HCT116 (cell line): ENCODE results near the gene DNAH7.

ENCODE experiments used
- EGR1 ChIP-seq: IDR thresholded peaks from 2 replicates; pipeline ENCODE4 v1.6.1; 2012; ENCODE audit warnings: low read depth
- ELF1 ChIP-seq: IDR thresholded peaks from 2 replicates; pipeline ENCODE4 v1.6.1; 2012; ENCODE audit warnings: low read depth, borderline replicate concordance
- EZH2 ChIP-seq: fragments of 200-600 bp; sonication (generic); IDR thresholded peaks from 2 replicates; pipeline ENCODE4 v1.6.1; 2017; ENCODE audit warnings: antibody characterized with exemption, mixed run types
- FOSL1 ChIP-seq: IDR thresholded peaks from 2 replicates; pipeline ENCODE4 v1.6.1; 2012; ENCODE audit warnings: low read depth
- JUND ChIP-seq: IDR thresholded peaks from 2 replicates; pipeline ENCODE4 v1.6.1; 2012
- POLR2AphosphoS5 ChIP-seq: IDR thresholded peaks from 2 replicates; pipeline ENCODE4 v1.6.1; 2011; ENCODE audit warnings: mild to moderate bottlenecking, low read depth, low read length, moderate library complexity
- SIN3A ChIP-seq: IDR thresholded peaks from 2 replicates; pipeline ENCODE4 v1.6.1; 2012; ENCODE audit warnings: low read depth
- SP1 ChIP-seq: IDR thresholded peaks from 2 replicates; pipeline ENCODE4 v1.6.1; 2012; ENCODE audit warnings: low read depth
- YY1 ChIP-seq: IDR thresholded peaks from 2 replicates; pipeline ENCODE4 v1.6.1; 2011; ENCODE audit warnings: low read length, low read depth, moderate library complexity, mild to moderate bottlenecking; ENCODE audit not compliant: insufficient replicate concordance; ENCODE audit errors: extremely low read depth
- ZNF274 ChIP-seq: fragments of 200-500 bp; sonication (Bioruptor generic); IDR thresholded peaks from 2 replicates; pipeline ENCODE4 v1.6.1; 2014; ENCODE audit warnings: mild to moderate bottlenecking, low read depth, low read length, inconsistent platforms
- TF ChIP-seq, protein P1 (sequence below): IDR thresholded peaks from 2 replicates; pipeline ENCODE4 v1.6.1; 2012; ENCODE audit warnings: low read depth
- TF ChIP-seq, protein P2 (sequence below), 3 experiments: fragments of 200-600 bp in 1 of 3; sonication (generic) in 1 of 3; IDR thresholded peaks in 2 of 3; conservative IDR thresholded peaks in 1 of 3; 2 replicates each; pipeline ENCODE4 v1.5.1; 2012 to 2017; ENCODE audit warnings: low read depth in 2 of 3, low read length in 2 of 3, antibody characterized with exemption in 1 of 3, borderline replicate concordance in 1 of 3, control low read depth in 1 of 3, mild to moderate bottlenecking in 1 of 3, mixed read lengths in 1 of 3, mixed run types in 1 of 3, moderate library complexity in 1 of 3; ENCODE audit not compliant: insufficient read depth in 1 of 3
- TF ChIP-seq, protein P3 (sequence below): IDR thresholded peaks from 2 replicates; pipeline ENCODE4 v1.6.1; 2012
- TF ChIP-seq, protein P4 (sequence below): IDR thresholded peaks from 2 replicates; pipeline ENCODE4 v1.6.1; 2011; ENCODE audit warnings: mild to moderate bottlenecking, low read length, moderate library complexity; ENCODE audit not compliant: insufficient replicate concordance; ENCODE audit errors: extremely low read depth

DNA sequence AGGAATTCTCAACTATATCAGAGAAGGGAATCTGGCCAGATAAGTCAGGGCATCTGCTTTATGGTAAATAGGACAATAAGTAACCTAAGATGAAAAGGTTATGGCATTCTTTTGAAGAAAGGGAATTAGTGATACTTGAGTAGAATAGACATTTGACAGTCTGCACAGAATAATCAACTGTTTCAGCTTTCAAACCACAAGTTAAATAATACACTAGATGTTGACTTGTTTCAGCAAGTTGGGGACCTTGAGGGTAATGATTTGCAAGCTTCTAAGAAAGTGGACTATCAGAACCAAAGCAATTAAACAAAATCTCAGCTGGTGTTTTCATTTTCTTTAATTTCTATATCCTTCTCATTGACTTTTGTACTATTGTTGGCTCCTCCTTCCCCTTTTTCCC lies 357.2 kb downstream of the DNAH7 start:
- TF ChIP-seq ZNF274 = no peak
- TF ChIP-seq SP1 = no peak
- no peak for TF ChIP-seq EGR1
- TF ChIP-seq, protein P1, sequence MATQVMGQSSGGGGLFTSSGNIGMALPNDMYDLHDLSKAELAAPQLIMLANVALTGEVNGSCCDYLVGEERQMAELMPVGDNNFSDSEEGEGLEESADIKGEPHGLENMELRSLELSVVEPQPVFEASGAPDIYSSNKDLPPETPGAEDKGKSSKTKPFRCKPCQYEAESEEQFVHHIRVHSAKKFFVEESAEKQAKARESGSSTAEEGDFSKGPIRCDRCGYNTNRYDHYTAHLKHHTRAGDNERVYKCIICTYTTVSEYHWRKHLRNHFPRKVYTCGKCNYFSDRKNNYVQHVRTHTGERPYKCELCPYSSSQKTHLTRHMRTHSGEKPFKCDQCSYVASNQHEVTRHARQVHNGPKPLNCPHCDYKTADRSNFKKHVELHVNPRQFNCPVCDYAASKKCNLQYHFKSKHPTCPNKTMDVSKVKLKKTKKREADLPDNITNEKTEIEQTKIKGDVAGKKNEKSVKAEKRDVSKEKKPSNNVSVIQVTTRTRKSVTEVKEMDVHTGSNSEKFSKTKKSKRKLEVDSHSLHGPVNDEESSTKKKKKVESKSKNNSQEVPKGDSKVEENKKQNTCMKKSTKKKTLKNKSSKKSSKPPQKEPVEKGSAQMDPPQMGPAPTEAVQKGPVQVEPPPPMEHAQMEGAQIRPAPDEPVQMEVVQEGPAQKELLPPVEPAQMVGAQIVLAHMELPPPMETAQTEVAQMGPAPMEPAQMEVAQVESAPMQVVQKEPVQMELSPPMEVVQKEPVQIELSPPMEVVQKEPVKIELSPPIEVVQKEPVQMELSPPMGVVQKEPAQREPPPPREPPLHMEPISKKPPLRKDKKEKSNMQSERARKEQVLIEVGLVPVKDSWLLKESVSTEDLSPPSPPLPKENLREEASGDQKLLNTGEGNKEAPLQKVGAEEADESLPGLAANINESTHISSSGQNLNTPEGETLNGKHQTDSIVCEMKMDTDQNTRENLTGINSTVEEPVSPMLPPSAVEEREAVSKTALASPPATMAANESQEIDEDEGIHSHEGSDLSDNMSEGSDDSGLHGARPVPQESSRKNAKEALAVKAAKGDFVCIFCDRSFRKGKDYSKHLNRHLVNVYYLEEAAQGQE = no peak
- no peak for TF ChIP-seq POLR2AphosphoS5
- TF ChIP-seq, protein P2, sequence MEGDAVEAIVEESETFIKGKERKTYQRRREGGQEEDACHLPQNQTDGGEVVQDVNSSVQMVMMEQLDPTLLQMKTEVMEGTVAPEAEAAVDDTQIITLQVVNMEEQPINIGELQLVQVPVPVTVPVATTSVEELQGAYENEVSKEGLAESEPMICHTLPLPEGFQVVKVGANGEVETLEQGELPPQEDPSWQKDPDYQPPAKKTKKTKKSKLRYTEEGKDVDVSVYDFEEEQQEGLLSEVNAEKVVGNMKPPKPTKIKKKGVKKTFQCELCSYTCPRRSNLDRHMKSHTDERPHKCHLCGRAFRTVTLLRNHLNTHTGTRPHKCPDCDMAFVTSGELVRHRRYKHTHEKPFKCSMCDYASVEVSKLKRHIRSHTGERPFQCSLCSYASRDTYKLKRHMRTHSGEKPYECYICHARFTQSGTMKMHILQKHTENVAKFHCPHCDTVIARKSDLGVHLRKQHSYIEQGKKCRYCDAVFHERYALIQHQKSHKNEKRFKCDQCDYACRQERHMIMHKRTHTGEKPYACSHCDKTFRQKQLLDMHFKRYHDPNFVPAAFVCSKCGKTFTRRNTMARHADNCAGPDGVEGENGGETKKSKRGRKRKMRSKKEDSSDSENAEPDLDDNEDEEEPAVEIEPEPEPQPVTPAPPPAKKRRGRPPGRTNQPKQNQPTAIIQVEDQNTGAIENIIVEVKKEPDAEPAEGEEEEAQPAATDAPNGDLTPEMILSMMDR (IDR thresholded peaks at IDR 0.05 in 2 of 3, conservative IDR thresholded peaks at IDR 0.05 in 1 of 3; ENCODE audit: borderline replicate concordance in 1 of 3, insufficient read depth in 1 of 3, low read depth in 2 of 3, low read length in 2 of 3) = no peak
- TF ChIP-seq, protein P3, sequence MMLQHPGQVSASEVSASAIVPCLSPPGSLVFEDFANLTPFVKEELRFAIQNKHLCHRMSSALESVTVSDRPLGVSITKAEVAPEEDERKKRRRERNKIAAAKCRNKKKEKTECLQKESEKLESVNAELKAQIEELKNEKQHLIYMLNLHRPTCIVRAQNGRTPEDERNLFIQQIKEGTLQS = no peak
- no peak for TF ChIP-seq FOSL1
- TF ChIP-seq ELF1 = no peak
- TF ChIP-seq, protein P4, sequence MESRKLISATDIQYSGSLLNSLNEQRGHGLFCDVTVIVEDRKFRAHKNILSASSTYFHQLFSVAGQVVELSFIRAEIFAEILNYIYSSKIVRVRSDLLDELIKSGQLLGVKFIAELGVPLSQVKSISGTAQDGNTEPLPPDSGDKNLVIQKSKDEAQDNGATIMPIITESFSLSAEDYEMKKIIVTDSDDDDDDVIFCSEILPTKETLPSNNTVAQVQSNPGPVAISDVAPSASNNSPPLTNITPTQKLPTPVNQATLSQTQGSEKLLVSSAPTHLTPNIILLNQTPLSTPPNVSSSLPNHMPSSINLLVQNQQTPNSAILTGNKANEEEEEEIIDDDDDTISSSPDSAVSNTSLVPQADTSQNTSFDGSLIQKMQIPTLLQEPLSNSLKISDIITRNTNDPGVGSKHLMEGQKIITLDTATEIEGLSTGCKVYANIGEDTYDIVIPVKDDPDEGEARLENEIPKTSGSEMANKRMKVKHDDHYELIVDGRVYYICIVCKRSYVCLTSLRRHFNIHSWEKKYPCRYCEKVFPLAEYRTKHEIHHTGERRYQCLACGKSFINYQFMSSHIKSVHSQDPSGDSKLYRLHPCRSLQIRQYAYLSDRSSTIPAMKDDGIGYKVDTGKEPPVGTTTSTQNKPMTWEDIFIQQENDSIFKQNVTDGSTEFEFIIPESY = no peak
- no peak for TF ChIP-seq YY1
- no peak for TF ChIP-seq EZH2
- no peak for TF ChIP-seq JUND
- no peak for TF ChIP-seq SIN3A
